NAMALWA (cell line): Measurements from ENCODE around the gene SLC45A1.
"Not testable (repeated sequence)": the region's sequence is repeated elsewhere in the genome, so short reads cannot be mapped to it uniquely, and the experiment has no call there.

Source experiments
- DNase-seq: peaks from one replicate; pipeline ENCODE4 v3.0.0-alpha.2; 2015; ENCODE audit warnings: low spot score

The SLC45A1 gene

GRCh38 chr1:8367571-8368194 is 49.8 kb downstream of the SLC45A1 start:
- DNase-seq: no peak

GRCh38 chr1:8368956-8369639 is 51.2 kb downstream of the SLC45A1 start:
- DNase-seq: no peak

GRCh38 chr1:8370046-8370881 is 52.4 kb downstream of the SLC45A1 start:
- DNase-seq: no peak

- DNase-seq: no peak
These were observed 53.0 kb downstream of the SLC45A1 start for GRCh38 chr1:8370905-8371315.

GRCh38 chr1:8371372-8371991 is 53.6 kb downstream of the SLC45A1 start:
- no peak for DNase-seq

GRCh38 chr1:8373125-8373524 is 55.2 kb downstream of the SLC45A1 start:
- no peak for DNase-seq

GRCh38 chr1:8373581-8374241 is 55.8 kb downstream of the SLC45A1 start:
- no peak for DNase-seq

- DNase-seq: no peak
These were observed 56.4 kb downstream of the SLC45A1 start for GRCh38 chr1:8374356-8374755.

- peak; percentile 61 for DNase-seq
These were observed 56.9 kb downstream of the SLC45A1 start for GRCh38 chr1:8374812-8375211.

- DNase-seq: no peak
These were observed 58.5 kb downstream of the SLC45A1 start for GRCh38 chr1:8376358-8376840.

GRCh38 chr1:8377271-8377981 is 59.5 kb downstream of the SLC45A1 start:
- DNase-seq: no peak

GRCh38 chr1:8378178-8378577 is 60.3 kb downstream of the SLC45A1 start:
- DNase-seq: no peak

- DNase-seq: no peak
These were observed 61.1 kb downstream of the SLC45A1 start for GRCh38 chr1:8378981-8379470.

GRCh38 chr1:8379513-8380186 is 61.7 kb downstream of the SLC45A1 start:
- DNase-seq: no peak

- not testable (repeated sequence) for DNase-seq
These were observed 62.4 kb downstream of the SLC45A1 start for GRCh38 chr1:8380310-8380709.

GRCh38 chr1:8381618-8382017 is 63.7 kb downstream of the SLC45A1 start:
- no peak for DNase-seq

- DNase-seq: no peak
These were observed 64.2 kb downstream of the SLC45A1 start for GRCh38 chr1:8382051-8382505.

GRCh38 chr1:8382608-8383505 is 64.9 kb downstream of the SLC45A1 start:
- DNase-seq: no peak

- DNase-seq: no peak
These were observed 66.2 kb downstream of the SLC45A1 start for GRCh38 chr1:8384088-8384487.
